A549 treated with Hydrocortisone at 1 μM for 4 hours (cell line): ENCODE results near the gene PAIP2B. TPM values are rescaled to one million over a fixed set of nuclear protein-coding genes. Genes with fewer than 3 reads are reported as not detected.

Experiments used
- total RNA-seq: library from RNA; stranded (reverse); fragments of 200-300 nt; extraction: Qiagen RNA extraction; gene quantifications from 5 replicates; pipeline ENCODE4 v1.2.3, GENCODE V29; 2022

Gene PAIP2B
- 0.22 to 0.31 TPM (median 0.27 TPM) in 5 replicates for total RNA-seq

DNA sequence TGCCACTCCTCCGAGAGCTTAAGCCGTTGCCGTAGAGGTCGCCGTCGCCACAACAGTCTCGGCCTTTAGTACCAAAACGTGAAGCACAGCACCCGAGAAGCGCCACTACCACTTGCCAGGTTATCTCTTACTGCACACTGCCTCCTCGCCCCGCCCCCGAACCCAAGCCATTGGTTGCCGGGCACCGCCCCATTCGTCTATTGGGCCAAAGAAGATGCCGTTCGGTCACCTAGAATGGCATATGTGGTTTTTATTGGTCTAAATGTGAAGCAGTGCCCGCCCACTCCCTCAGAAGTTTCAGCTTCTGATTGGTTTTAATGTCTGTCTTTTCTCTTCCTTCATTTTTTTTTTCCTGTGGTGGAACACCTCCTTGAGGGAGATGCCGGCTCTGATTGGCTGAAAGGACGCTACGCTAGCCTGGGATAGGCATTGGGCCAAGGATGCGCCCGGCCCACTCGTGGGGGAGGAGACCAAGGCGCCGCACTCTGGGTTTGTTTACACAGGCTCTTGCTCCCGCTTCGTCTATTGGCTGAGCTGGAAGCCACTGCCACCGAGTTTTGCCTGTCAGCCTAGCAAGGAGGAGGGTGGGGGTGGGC lies at the start of gene PAIP2B:
TSS of gene PAIP2B (minus strand) at position 139 of the 596 bp plus-strand sequence. CDS start 24,514 bp downstream, outside the sequence.

Other genes with a start within 250 kb of the PAIP2B start
- gene ANKRD53, start 248.5 kb downstream of the PAIP2B start, total RNA-seq = 0.11 to 0.12 TPM in 2 of 5 replicates, not detected in the others
- 76.0 to 89.4 TPM (median 81.0 TPM) in 5 replicates for gene TEX261, start 232.2 kb downstream of the PAIP2B start, total RNA-seq
- gene NAGK, start 158.5 kb downstream of the PAIP2B start, total RNA-seq = 69.8 to 94.8 TPM (median 88.3 TPM) in 5 replicates
- 10.7 to 12.1 TPM (median 11.6 TPM) in 5 replicates for gene MCEE, start 96.9 kb downstream of the PAIP2B start, total RNA-seq
- 36.2 to 52.7 TPM (median 39.4 TPM) in 5 replicates for gene MPHOSPH10, start 96.5 kb downstream of the PAIP2B start, total RNA-seq
- 54.5 to 85.1 TPM (median 62.1 TPM) in 5 replicates for gene ZNF638, start 104.7 kb upstream of the PAIP2B start, total RNA-seq
- 0.53 to 0.99 TPM (median 0.56 TPM) in 5 replicates for gene DYSF, start 226.5 kb upstream of the PAIP2B start, total RNA-seq